ENCODE measurements around the gene ZNF860. TPM values are rescaled to one million over a fixed set of nuclear protein-coding genes. Genes with fewer than 3 reads are reported as not detected.
A peak's percentile ranks its signal among the peaks of the same experiment; 100 is the strongest.

The ZNF860 gene
- polyA plus RNA-seq, result under 1 TPM in 3 of 4 donors, not detected in 1; 0.27 to 0.62 (median 0.31) TPM
- long read RNA-seq, donor 1, result 0 reads
- long read RNA-seq, donor 2, result 0 reads
- long read RNA-seq, donor 3, result 0 reads
- long read RNA-seq, donor 4, result 0 reads
- long read RNA-seq, donor 5, partial matches to known transcripts, result 0 of 1 reads
- long read RNA-seq, donor 5, other reads (novel, unspliced or antisense), result 0 of 1 reads
- long read RNA-seq, donor 6, result 0 reads
- long read RNA-seq, donor 7, result 0 reads
- long read RNA-seq, donor 8, result 0 reads
- long read RNA-seq, donor 9, result 0 reads
- long read RNA-seq, donor 10, result 0 reads

DNA sequence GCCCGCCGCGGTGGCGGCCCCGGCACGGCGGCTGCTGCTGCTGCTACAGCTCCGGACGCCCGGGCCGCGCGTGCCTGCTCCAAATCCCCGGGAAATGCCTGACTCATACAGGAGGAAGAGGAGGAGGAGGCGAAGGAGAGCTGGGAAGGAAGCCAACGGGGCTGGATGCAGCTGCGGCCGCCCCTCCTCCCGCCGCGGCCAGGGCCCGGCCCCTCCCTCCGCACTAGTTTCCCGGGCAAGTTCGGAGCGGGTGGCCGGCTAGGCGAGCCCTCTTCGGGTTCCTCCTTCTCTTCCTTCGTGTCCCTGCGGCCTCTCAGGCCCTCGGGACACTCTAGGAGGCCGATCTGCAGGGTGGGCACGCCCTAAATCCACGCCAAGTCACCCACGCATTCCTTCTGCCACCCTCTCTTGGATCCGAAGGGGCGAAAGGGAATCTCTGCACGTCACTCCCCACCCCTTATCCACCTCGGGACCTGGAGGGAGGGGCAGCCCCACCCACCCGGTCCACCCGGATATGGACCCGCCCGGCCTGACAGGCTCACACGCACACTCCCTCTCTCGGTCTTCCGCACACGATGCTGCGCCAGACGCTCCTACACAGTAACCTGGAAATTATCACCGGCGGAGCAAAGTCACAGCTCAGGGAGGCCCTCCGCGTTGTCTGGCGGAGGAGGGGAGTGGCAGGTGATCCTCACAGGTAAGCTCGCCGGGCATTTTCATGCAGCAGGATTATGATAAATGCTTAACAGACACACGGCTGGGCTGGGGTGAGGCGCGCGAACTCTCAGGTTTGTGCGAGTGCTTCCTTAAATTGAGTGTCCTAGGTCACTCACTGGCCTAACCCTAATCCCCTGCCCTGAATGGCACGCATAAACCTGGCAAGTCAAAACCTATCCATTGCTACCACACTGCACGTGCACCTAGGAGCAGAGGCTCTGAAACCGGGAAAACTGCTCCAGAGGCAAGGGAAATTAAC, at the start of gene ZNF860, which contains the start of gene OSBPL10:
ZNF860 (plus strand) TSS at position 545 of the 976 bp plus-strand sequence. CDS start 7,330 bp downstream, outside the sequence.
OSBPL10 (minus strand) TSS at position 57 of the 976 bp plus-strand sequence. CDS start 83 bp downstream, outside the sequence.
- Histone ChIP-seq H3K4me3 (ENCODE audit: low read depth in 1 of 3, low read length in 3 of 3) (peak within 1 kb of the TSS; percentile 73 to 83 (median 74)), H3K4me1 (ENCODE audit: control insufficient read depth in 3 of 3, insufficient read depth in 2 of 3, low read depth in 1 of 3, low read length in 2 of 3) (peaks cover 0 to 11% (median 2%) of the 10 kb centered on the region in 3 donors), H3K36me3 (ENCODE audit: control insufficient read depth in 3 of 3, insufficient read depth in 2 of 3, low read depth in 1 of 3, low read length in 3 of 3) (no peaks in the 10 kb centered on the region), H3K27ac (ENCODE audit: low read depth in 1 of 3, low read length in 2 of 3) (peak within 1 kb of the TSS; percentile 86 to 99 (median 96)), H3K9me3 (ENCODE audit: control insufficient read depth in 2 of 2, insufficient read depth in 1 of 2, low read depth in 1 of 2, low read length in 1 of 2) (no peaks in the 10 kb centered on the region), H3K27me3 (ENCODE audit: control insufficient read depth in 3 of 3, insufficient read depth in 3 of 3, low read length in 3 of 3) (no peaks in the 10 kb centered on the region)
- DNase-seq (peak; percentile 95 to 96), FAIRE-seq (no peak)
- WGBS, 3 donors, result 3 to 6% (median 5%) methylated on average over 45 to 65 of the region's 65 CpGs

DNA sequence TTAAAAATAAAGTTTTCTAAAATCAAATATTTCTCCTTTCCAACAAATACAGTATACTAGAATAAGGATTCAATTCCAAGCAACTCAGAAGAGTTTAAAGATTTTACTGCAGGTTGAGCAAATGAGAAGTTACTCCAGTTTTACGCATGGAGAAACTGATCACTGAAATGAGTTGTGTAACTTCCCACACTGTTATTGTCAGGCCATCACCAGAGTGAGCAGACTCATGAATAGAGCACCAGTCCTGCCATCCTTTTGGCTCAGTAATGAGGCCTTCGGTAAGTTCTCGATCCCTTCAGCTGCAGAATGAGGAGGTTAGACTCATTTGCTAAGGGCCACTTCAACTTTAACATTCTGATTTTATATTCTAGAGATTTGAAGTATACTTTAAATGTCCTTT, 48.6 kb upstream of the ZNF860 start:
- Histone ChIP-seq H3K9me3 (ENCODE audit: control insufficient read depth in 2 of 2, insufficient read depth in 1 of 2, low read depth in 1 of 2, low read length in 1 of 2) (no peaks in the 10 kb centered on the region), H3K4me1 (ENCODE audit: control insufficient read depth in 3 of 3, insufficient read depth in 2 of 3, low read depth in 1 of 3, low read length in 2 of 3) (no peaks in the 10 kb centered on the region), H3K36me3 (ENCODE audit: control insufficient read depth in 3 of 3, insufficient read depth in 2 of 3, low read depth in 1 of 3, low read length in 3 of 3) (no peaks in the 10 kb centered on the region), H3K27ac (ENCODE audit: low read depth in 1 of 3, low read length in 2 of 3) (no peak overlapping the region), H3K4me3 (ENCODE audit: low read depth in 1 of 3, low read length in 3 of 3) (no peak overlapping the region), H3K27me3 (ENCODE audit: control insufficient read depth in 3 of 3, insufficient read depth in 3 of 3, low read length in 3 of 3) (no peaks in the 10 kb centered on the region)
- DNase-seq (no peak), FAIRE-seq (no peak)
- WGBS, 3 donors, result 92 to 95% (median 94%) methylated on average over 3 of the region's 3 CpGs

DNA sequence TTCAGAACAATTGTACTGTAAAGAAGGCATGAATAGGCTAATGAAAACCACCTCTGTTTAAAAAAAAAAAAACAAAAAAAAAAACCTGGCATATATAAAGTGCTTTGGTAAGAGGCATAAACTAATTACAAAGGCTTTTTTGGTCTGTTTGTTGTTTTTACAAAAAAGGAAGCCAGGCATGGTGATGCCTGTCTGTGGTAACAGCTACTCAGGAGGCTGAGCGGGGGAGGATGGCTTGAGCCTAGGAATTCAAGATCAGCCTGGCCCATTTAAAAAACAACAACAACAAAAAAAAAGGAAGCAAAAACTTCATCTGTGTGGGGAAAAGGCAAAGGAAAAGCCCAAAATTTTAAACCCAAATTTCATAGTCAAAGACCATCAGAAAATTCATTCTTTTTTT, 47.5 kb upstream of the ZNF860 start:
- DNase-seq, result no peak
- no peak overlapping the region for H3K4me3 ChIP-seq (ENCODE audit: low read depth in 1 of 3, low read length in 3 of 3)
- no peaks in the 10 kb centered on the region for H3K4me1 ChIP-seq (ENCODE audit: control insufficient read depth in 3 of 3, insufficient read depth in 2 of 3, low read depth in 1 of 3, low read length in 2 of 3)
- H3K27ac ChIP-seq (ENCODE audit: low read depth in 1 of 3, low read length in 2 of 3), result no peak overlapping the region
- no peaks in the 10 kb centered on the region for H3K36me3 ChIP-seq (ENCODE audit: control insufficient read depth in 3 of 3, insufficient read depth in 2 of 3, low read depth in 1 of 3, low read length in 3 of 3)
- no peaks in the 10 kb centered on the region for H3K9me3 ChIP-seq (ENCODE audit: control insufficient read depth in 2 of 2, insufficient read depth in 1 of 2, low read depth in 1 of 2, low read length in 1 of 2)
- 85 to 95% (median 88%) methylated on average over 1 of the region's 1 CpG for WGBS, 3 donors
- FAIRE-seq, result no peak
- H3K27me3 ChIP-seq (ENCODE audit: control insufficient read depth in 3 of 3, insufficient read depth in 3 of 3, low read length in 3 of 3), result no peaks in the 10 kb centered on the region

DNA sequence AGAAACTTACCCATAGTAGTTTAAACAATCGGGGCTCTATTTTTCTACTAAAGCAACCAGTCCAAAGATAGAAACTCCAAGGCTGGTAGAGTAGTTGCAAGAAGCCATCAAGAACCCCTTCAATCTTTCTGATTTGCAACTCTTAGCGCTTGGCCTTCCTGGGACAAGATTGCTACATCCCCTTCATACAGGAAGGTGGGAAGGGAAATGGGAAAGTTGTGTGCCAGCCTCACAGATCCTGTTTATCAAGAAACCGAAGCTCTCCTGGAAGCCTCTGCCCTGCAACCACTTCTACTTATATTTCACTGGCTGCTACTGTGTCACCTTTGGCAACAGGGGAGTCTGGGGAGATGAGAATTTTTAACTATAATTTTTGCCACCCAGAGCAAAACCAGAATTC, 46.7 kb upstream of the ZNF860 start:
- Histone ChIP-seq H3K4me1 (ENCODE audit: control insufficient read depth in 3 of 3, insufficient read depth in 2 of 3, low read depth in 1 of 3, low read length in 2 of 3) (no peaks in the 10 kb centered on the region), H3K9me3 (ENCODE audit: control insufficient read depth in 2 of 2, insufficient read depth in 1 of 2, low read depth in 1 of 2, low read length in 1 of 2) (no peaks in the 10 kb centered on the region), H3K36me3 (ENCODE audit: control insufficient read depth in 3 of 3, insufficient read depth in 2 of 3, low read depth in 1 of 3, low read length in 3 of 3) (no peaks in the 10 kb centered on the region), H3K27ac (ENCODE audit: low read depth in 1 of 3, low read length in 2 of 3) (no peak overlapping the region), H3K4me3 (ENCODE audit: low read depth in 1 of 3, low read length in 3 of 3) (no peak overlapping the region), H3K27me3 (ENCODE audit: control insufficient read depth in 3 of 3, insufficient read depth in 3 of 3, low read length in 3 of 3) (no peaks in the 10 kb centered on the region)
- no peak for FAIRE-seq
- no peak for DNase-seq
- 62 to 84% (median 74%) methylated on average over 3 of the region's 3 CpGs for WGBS, 3 donors

DNA sequence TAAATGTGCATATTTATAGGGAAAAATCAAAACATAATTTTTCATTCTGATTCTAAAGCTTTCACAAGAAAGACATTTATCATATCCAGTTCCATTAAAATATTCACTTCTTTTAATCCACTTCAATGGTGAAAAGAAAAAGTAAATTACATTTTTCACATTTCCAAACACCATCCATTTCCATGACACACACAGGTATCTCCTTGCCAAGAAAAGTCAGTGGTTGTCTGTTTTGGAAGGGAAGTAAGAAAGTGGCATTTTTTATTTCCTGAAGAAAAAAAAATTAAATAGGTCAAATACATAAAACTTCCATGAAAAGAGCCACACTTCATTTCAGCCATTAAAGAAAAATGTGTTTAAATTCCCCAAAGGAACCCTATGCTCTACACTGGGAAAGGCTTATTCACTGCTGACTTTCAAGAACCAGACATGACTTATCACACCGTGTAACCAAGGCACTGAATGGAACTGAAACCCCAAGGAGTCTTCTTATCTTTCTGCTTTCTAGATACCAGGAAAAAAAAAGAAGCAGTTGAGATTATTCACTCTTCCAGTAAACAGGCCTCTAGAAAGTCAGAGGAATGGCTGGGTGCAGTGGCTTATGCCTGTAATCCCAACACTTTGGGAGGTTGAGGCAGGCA, 45.0 kb upstream of the ZNF860 start:
- peak overlapping the region in 1 of 3 donors; percentile 29 for H3K27ac ChIP-seq (ENCODE audit: low read depth in 1 of 3, low read length in 2 of 3)
- no peaks in the 10 kb centered on the region for H3K36me3 ChIP-seq (ENCODE audit: control insufficient read depth in 3 of 3, insufficient read depth in 2 of 3, low read depth in 1 of 3, low read length in 3 of 3)
- no peak for FAIRE-seq
- no peaks in the 10 kb centered on the region for H3K9me3 ChIP-seq (ENCODE audit: control insufficient read depth in 2 of 2, insufficient read depth in 1 of 2, low read depth in 1 of 2, low read length in 1 of 2)
- no peaks in the 10 kb centered on the region for H3K27me3 ChIP-seq (ENCODE audit: control insufficient read depth in 3 of 3, insufficient read depth in 3 of 3, low read length in 3 of 3)
- no peak overlapping the region for H3K4me3 ChIP-seq (ENCODE audit: low read depth in 1 of 3, low read length in 3 of 3)
- WGBS, 3 donors, result 0 to 16% (median 11%) methylated on average over 1 of the region's 1 CpG
- H3K4me1 ChIP-seq (ENCODE audit: control insufficient read depth in 3 of 3, insufficient read depth in 2 of 3, low read depth in 1 of 3, low read length in 2 of 3), result no peaks in the 10 kb centered on the region
- DNase-seq, result peak; percentile 57 to 62

DNA sequence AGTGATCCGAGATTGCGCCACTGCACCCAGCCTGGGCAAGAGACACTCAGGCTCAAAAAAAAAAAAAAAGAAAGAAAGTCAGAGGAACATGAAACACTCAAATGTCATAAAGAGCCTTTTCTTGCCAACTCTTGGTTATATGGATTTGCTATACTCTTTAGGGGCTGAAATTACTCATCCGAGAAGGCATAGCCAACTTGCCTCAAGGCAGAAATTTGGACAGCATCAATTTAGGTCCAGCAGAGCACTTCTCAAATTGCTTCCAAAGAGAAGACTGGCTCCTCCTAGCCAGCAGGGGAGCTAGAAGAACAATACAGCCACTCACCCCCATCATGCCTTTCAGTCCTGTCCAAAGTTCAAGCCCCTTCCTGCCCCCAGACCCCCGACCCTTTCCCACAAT, 44.3 kb upstream of the ZNF860 start:
- DNase-seq (no peak), FAIRE-seq (no peak)
- H3K9me3 ChIP-seq (ENCODE audit: control insufficient read depth in 2 of 2, insufficient read depth in 1 of 2, low read depth in 1 of 2, low read length in 1 of 2), result no peaks in the 10 kb centered on the region
- WGBS, 3 donors, result 60 to 88% (median 69%) methylated on average over 4 of the region's 4 CpGs
- no peaks in the 10 kb centered on the region for H3K4me1 ChIP-seq (ENCODE audit: control insufficient read depth in 3 of 3, insufficient read depth in 2 of 3, low read depth in 1 of 3, low read length in 2 of 3)
- H3K27me3 ChIP-seq (ENCODE audit: control insufficient read depth in 3 of 3, insufficient read depth in 3 of 3, low read length in 3 of 3), result no peaks in the 10 kb centered on the region
- peak overlapping the region in 1 of 3 donors; percentile 29 for H3K27ac ChIP-seq (ENCODE audit: low read depth in 1 of 3, low read length in 2 of 3)
- no peak overlapping the region for H3K4me3 ChIP-seq (ENCODE audit: low read depth in 1 of 3, low read length in 3 of 3)
- no peaks in the 10 kb centered on the region for H3K36me3 ChIP-seq (ENCODE audit: control insufficient read depth in 3 of 3, insufficient read depth in 2 of 3, low read depth in 1 of 3, low read length in 3 of 3)

DNA sequence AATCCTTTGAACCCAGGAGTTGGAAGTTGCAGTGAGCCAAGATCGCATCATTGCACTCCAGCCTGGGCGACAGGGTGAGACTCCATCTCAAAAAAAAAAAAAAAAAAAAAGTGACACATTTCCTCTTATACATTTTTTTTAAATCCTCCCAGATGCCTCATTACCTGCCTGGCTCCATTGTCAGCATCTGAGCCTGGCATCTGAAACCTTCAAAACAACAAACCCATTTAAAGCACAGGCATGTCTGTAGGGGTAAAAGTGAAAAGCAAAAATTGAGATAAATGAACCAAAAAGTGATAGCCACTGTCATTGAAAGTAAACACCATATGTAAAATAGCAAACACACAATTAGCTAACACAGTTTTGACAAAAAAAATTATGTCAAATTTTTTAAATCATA, 39.1 kb upstream of the ZNF860 start:
- Histone ChIP-seq H3K27me3 (ENCODE audit: control insufficient read depth in 3 of 3, insufficient read depth in 3 of 3, low read length in 3 of 3) (no peaks in the 10 kb centered on the region), H3K4me3 (ENCODE audit: low read depth in 1 of 3, low read length in 3 of 3) (no peak overlapping the region), H3K9me3 (ENCODE audit: control insufficient read depth in 2 of 2, insufficient read depth in 1 of 2, low read depth in 1 of 2, low read length in 1 of 2) (no peaks in the 10 kb centered on the region), H3K4me1 (ENCODE audit: control insufficient read depth in 3 of 3, insufficient read depth in 2 of 3, low read depth in 1 of 3, low read length in 2 of 3) (peaks cover 0 to 4% (median 2%) of the 10 kb centered on the region in 3 donors), H3K27ac (ENCODE audit: low read depth in 1 of 3, low read length in 2 of 3) (no peak overlapping the region), H3K36me3 (ENCODE audit: control insufficient read depth in 3 of 3, insufficient read depth in 2 of 3, low read depth in 1 of 3, low read length in 3 of 3) (no peaks in the 10 kb centered on the region)
- DNase-seq, result no peak
- 86 to 100% (median 100%) methylated on average over 2 of the region's 2 CpGs for WGBS, 3 donors
- no peak for FAIRE-seq

DNA sequence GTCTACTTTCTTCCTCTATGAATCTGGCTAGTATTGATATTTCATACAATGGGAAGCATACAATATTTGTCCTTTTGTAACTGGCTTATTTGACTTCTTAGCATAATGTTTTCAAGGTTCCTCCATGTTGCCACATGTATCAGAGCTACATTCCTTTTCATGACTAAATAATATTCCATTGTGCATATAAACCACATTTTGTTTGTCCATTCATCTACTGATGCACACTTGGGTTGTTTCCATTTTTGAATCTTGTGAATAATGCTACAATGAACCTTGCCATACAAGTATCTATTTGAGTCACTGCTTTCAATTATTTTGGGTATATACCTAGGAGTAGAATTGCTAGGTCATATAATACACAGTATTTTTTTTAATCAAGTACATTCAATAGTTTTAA, 38.5 kb upstream of the ZNF860 start:
- H3K9me3 ChIP-seq (ENCODE audit: control insufficient read depth in 2 of 2, insufficient read depth in 1 of 2, low read depth in 1 of 2, low read length in 1 of 2), result no peaks in the 10 kb centered on the region
- no peak overlapping the region for H3K27ac ChIP-seq (ENCODE audit: low read depth in 1 of 3, low read length in 2 of 3)
- no peaks in the 10 kb centered on the region for H3K36me3 ChIP-seq (ENCODE audit: control insufficient read depth in 3 of 3, insufficient read depth in 2 of 3, low read depth in 1 of 3, low read length in 3 of 3)
- no peak for FAIRE-seq
- H3K4me3 ChIP-seq (ENCODE audit: low read depth in 1 of 3, low read length in 3 of 3), result no peak overlapping the region
- H3K27me3 ChIP-seq (ENCODE audit: control insufficient read depth in 3 of 3, insufficient read depth in 3 of 3, low read length in 3 of 3), result no peaks in the 10 kb centered on the region
- DNase-seq, result no peak
- H3K4me1 ChIP-seq (ENCODE audit: control insufficient read depth in 3 of 3, insufficient read depth in 2 of 3, low read depth in 1 of 3, low read length in 2 of 3), result peaks cover 0 to 8% (median 5%) of the 10 kb centered on the region in 3 donors

Measured in small intestine (tissue), 16 donors.